Urinary bladder (tissue), 4 donors: Measurements from ENCODE around the gene ZDHHC11B. TPM values are rescaled to one million over a fixed set of nuclear protein-coding genes. Genes with fewer than 3 reads are reported as not detected.
"Not testable (repeated sequence)": the region's sequence is repeated elsewhere in the genome, so short reads cannot be mapped to it uniquely, and the experiment has no call there.

Experiments
- DNase-seq: peaks from one replicate; pipeline ENCODE4 v3.0.0-alpha.2; 2015; ENCODE audit errors: extremely low spot score
- H3K27ac ChIP-seq: one replicate; pipeline ENCODE4 v1.5.1; 2013; ENCODE audit warnings: low read depth, mild to moderate bottlenecking, moderate library complexity
- H3K36me3 ChIP-seq: one replicate; pipeline ENCODE4 v1.6.1; 2013; ENCODE audit warnings: mild to moderate bottlenecking, moderate library complexity; ENCODE audit not compliant: insufficient read depth
- H3K4me1 ChIP-seq: one replicate; pipeline ENCODE4 v1.6.1; 2013; ENCODE audit warnings: mild to moderate bottlenecking, moderate library complexity; ENCODE audit not compliant: insufficient read depth
- H3K4me3 ChIP-seq: one replicate; pipeline ENCODE4 v1.5.1; 2013; ENCODE audit warnings: low read depth, low read length
- WGBS: extraction: QIAGEN DNeasy Blood & Tissue Kit; methylation state at CpG from one replicate; pipeline ENCODE4 v1.1.7; 2013; 5-methylcytosine and 5-hydroxymethylcytosine counted together
- polyA plus RNA-seq: library from polyadenylated mRNA; stranded (reverse); fragments of 200-250 nt; gene quantifications from one replicate; pipeline ENCODE4 v1.2.3, GENCODE V29; 2013
- total RNA-seq: library from RNA; depleted of rRNA; stranded (reverse); fragments of >200 nt; gene quantifications from one replicate; pipeline ENCODE4 v1.2.3, GENCODE V29; 2014
- donor health status: healthy with polysubstance abuse.
- donor health status: healthy.

The ZDHHC11B gene
- total and polyA plus RNA-seq, 2 donors = 1.4 to 5.8 TPM

DNA sequence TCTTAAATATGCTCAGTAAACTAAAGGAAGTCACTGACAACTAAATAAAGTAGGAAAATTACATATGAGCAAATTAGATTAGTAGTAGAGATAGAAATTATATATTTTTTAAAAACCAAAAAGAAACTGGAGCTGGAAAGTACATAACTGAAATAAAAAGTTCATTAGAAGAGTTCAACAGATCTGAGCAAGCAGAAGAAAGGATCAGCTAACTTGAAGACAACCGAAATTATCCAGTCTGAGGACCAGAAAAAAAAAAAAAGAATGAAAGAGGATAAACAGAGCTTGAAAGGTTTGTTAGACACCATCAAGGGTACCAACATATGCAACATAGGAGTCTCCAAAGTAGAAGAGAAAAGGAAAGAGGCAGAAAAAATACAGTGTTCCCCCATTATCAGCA is 65.2 kb downstream of the ZDHHC11B start:
- not testable (repeated sequence) for H3K4me3 ChIP-seq, H3K4me1 ChIP-seq, H3K36me3 ChIP-seq, DNase-seq, H3K27ac ChIP-seq
- WGBS = 83% methylated on average over 1 of the region's 1 CpG

DNA sequence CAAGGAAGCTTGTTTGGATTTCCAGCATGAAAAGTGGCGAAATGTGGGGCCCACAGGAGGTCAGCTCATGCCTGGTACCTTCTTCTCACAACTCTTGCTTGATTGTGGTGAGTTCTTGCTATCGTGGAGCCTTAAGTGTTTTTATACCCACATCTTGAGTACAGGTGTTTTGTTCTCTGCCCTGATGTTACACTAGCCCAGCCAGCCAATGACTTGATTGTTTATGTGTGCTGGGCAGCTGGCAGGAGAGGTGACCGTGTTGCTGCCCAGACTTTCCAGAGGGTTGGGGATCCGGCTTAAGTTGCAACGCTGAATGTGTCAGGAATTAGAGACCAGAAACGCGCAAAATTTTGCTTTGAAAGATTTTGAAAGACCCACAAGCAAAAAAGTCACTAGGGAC is 67.4 kb downstream of the ZDHHC11B start:
- no peak for DNase-seq
- Histone ChIP-seq H3K4me3 (no peak overlapping the region), H3K27ac (no peak overlapping the region), H3K4me1 (no peaks in the 10 kb centered on the region), H3K36me3 (no peaks in the 10 kb centered on the region)
- WGBS = 66% methylated on average over 7 of the region's 7 CpGs

DNA sequence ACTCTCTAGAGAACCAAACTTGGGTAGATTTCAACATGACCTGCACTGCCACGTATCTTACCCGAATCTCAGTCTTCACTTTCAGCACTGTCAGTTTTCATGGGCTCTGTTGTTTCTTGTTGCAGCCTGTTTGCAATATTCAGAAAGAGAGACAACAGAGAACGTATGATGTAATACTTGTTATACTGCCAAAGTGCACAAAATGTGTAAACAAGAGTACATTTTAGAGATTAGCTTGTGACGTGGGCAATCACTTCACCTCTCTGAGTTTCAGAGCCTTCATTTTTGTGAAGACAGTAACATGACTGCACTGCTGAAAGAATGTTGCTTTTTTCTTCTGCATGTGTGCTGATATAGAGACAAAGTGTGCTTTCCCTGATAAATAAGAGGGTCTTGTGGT is 67.8 kb downstream of the ZDHHC11B start:
- not testable (repeated sequence) for H3K27ac ChIP-seq, H3K36me3 ChIP-seq, H3K4me1 ChIP-seq, DNase-seq, H3K4me3 ChIP-seq
- WGBS = 46% methylated on average over 4 of the region's 4 CpGs

DNA sequence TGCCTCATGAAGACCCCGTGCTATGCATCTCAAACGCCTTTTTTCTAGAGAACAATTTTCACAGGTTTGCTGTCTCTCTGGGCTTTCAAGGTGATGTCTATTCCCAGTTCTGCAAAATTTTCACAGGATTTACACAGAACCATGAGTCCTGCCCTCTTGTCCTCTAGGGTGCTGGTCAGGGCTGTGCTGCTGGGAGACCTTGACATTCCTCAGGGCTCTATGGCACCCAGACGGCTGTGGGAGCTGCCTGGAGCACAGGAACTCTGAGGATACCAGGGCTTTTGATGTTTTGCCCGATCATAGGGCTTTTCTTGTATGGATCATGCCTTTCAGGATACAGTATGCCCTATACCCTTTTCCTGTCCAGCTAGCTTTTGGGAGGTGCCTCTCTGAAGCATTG is 68.9 kb downstream of the ZDHHC11B start:
- not testable (repeated sequence) for H3K27ac ChIP-seq, H3K36me3 ChIP-seq, H3K4me3 ChIP-seq, DNase-seq, H3K4me1 ChIP-seq
- WGBS = 91% methylated on average over 4 of the region's 4 CpGs

DNA sequence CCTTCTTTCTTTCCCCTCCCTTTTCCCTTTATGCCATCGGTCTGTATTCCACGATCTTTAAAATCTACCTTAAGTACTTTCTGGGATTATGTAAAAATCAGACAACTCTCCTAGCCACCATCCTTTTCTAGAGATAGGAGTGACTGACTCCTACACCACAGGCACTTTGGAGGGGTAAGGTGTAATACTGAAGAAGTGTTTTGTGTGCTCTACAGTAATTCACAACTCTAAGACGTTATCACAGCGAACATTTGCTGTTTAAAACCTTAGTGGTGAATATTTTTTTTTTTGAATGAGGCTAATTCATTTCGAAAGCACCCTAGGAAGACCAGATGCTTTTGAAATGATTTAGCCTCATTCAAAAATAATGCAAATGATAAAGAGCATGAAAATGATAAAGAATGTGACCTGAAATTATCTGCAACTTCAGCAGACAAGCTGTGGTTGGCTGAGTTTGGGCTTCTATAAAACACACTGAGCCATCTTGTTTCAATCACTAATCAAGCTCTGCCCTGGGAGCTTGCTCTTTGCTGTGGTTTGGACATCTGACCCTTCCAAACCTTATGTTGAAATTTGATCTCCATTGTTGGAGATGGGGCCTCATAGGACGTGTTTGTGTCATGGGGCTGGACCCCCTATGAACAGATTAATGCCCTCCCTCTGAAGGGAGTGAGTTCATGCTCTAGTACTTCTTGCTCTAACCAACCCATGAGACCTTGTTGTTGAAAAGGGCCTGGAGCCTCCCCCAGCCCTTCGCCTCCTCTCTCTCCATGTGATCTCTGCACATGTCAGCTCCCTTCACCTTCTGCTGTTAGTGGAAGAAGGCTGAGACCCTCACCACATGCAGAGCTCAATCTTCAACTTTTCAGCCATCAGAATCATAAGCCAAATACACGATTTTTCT is 70.1 kb downstream of the ZDHHC11B start:
- H3K27ac ChIP-seq, H3K4me1 ChIP-seq, H3K4me3 ChIP-seq, H3K36me3 ChIP-seq, DNase-seq: not testable (repeated sequence)
- 69% methylated on average over 8 of the region's 8 CpGs for WGBS

DNA sequence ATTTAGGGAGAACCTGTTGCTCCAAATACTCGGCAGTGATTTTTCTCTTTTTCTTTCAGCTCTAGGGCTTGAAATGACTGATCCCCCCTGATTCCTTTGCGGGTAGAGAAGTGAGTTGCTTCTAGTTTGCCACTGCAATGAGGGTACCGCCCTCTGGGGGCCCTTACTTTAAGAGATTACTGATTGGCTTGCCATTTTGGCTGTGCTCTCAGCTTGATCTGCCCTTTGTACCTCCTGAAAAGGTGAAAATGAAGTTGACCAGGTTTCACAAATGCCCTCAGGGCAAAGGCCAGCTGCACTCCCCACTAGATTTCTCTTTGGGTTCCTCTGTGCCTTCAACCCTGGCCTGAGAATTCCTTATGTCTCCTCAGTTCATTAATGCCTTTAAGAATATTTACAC is 70.8 kb downstream of the ZDHHC11B start:
- H3K4me1 ChIP-seq, DNase-seq, H3K4me3 ChIP-seq, H3K27ac ChIP-seq, H3K36me3 ChIP-seq: not testable (repeated sequence)
- WGBS = 47% methylated on average over 2 of the region's 3 CpGs

DNA sequence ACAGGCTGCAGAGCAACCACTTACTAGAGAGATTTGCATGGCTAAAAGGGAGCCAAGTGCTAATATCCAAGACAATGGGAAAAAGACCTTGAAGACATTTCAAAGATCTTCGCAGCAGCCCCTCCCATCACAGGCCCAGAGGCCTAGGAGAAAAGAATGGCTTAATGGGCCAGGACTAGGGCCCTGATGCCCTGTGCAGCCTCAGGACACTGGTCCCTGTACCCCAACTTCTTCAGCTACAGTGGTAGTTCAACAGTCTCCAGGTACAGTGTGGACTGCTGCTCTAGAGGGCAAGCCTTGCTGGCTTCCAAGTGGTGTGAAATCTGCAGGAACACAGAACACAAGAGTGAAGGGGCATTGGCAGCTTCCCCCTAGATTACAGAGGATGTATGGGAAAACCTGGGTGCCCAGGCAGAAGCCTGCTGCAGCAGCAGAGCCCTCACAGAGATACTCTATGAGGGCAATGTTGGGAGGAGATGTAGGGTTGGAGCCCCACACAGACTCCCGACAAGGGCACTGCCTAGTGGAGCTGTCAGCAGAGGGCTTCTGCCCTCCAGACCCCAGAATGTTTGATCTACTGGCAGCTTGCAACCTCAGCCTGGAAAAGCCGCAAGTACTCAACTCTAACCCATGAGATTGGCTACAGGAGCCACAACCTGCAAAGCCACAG is 75.5 kb downstream of the ZDHHC11B start:
- not testable (repeated sequence) for H3K4me3 ChIP-seq, DNase-seq, H3K27ac ChIP-seq

DNA sequence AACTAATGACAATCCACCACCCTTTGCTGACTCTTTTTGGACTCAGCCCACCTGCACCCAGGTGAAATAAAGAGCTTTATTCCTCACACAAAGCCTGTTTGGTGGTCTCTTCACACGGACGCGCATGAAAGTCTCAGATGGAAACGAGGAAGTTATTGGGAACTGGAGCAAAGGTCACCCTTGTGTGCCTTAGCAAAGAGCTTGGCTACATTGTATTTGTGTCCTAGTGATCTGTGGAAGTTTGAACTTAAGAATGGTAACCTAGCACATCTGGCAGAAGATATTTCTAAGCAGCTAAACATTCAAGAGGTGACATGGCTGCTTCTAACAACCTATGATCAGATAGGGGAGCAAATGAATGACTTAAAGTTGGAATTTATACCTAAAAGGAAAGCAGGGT is 76.2 kb downstream of the ZDHHC11B start:
- H3K27ac ChIP-seq, H3K4me1 ChIP-seq, DNase-seq, H3K36me3 ChIP-seq, H3K4me3 ChIP-seq: not testable (repeated sequence)
- WGBS = 91% methylated on average over 4 of the region's 4 CpGs

More for the DNA sequence above, 75.5 kb downstream of the ZDHHC11B start:
- H3K4me1 ChIP-seq, H3K36me3 ChIP-seq: not testable (repeated sequence)
- WGBS = 96% methylated on average over 3 of the region's 3 CpGs

DNA sequence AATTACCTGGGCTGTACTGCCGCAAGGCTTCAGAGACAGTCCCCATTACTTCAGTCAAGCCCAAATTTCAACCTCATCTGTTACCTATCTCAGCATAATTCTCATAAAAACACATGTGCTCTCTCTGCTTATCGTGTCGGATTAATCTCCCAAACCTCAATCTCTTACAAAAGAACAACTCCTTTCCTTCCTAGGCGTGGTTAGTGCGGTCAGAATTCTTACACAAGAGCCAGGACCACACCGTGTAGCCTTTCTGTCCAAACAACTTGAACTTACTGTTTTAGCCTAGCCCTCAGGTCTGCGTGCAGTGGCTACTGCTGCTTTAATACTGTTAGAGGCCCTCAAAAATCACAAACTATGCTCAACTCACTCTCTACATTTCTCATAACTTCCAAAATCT is 78.4 kb downstream of the ZDHHC11B start:
- H3K36me3 ChIP-seq, H3K4me1 ChIP-seq: not testable (repeated sequence)
- WGBS = 74% methylated on average over 7 of the region's 7 CpGs

DNA sequence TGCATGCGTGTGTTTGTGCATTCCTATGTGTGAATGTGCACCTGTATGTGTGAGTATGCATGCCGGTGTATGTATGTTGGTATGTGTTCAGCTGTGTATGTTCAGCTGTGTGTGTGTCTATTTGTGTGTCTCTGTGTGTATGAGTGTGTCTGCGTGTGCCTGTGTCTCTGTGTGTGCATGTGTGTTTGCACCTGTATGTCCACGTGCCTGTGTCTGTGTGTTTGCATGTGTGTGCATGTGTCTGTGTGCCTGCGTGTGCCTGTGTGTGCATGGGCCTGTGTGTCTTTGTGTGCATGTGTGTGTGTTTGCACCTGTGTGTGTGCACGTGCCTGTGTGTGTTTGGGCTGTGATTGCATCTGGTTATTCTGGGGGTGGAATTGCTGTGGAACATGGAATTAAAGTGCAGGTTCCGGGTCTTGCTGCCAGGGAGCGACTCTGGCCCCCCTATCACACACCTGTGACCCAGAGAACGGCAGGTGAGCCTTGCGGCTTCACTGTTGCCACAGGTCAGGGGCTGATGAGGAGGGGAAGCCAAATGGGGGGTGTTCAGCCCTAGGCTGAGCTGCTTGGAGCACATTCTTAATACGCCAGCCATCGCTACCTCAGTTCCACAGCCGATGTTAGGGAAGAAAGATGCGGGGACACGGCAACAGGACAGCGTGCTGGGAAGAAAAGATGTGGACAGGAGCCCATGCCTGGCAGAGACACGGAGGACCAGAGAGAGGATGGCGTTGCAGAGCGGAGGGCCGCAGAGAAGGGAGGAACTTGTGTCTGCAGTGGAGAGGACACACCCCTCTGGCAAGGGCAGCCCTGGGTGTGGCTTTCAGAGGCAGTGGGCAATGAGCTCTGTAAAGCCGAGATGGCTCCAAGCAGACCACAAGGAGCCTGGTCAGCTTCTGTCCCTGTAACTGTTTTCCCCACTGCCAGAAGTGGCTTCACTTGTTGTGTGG is 87.5 kb downstream of the ZDHHC11B start:
- not testable (repeated sequence) for H3K27ac ChIP-seq, DNase-seq, H3K4me1 ChIP-seq, H3K4me3 ChIP-seq, H3K36me3 ChIP-seq
- 82% methylated on average over 20 of the region's 21 CpGs for WGBS

More for the DNA sequence above, 78.4 kb downstream of the ZDHHC11B start:
- not testable (repeated sequence) for H3K4me3 ChIP-seq, H3K27ac ChIP-seq, DNase-seq

DNA sequence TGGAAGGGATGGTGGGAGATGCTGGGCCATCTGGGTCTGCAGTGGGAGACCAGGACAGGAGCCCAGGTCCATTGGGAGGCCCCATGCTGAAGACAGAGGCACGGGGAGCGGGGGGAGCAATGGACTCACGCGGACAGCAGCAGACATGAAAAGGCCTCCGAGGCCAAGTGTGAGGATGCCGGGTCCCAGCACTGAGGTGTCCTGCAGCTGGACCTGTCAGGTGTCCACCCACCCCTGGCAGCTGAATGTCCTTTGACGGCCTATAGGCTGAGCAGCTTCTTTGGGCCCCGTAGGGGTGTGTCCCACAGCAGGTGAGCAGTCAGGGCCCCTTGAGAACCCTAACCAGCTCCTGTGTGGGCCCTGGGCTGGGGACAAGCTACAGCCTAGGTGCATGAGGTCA is 88.3 kb downstream of the ZDHHC11B start:
- H3K36me3 ChIP-seq, DNase-seq, H3K27ac ChIP-seq, H3K4me3 ChIP-seq, H3K4me1 ChIP-seq: not testable (repeated sequence)
- WGBS = 91% methylated on average over 8 of the region's 8 CpGs

DNA sequence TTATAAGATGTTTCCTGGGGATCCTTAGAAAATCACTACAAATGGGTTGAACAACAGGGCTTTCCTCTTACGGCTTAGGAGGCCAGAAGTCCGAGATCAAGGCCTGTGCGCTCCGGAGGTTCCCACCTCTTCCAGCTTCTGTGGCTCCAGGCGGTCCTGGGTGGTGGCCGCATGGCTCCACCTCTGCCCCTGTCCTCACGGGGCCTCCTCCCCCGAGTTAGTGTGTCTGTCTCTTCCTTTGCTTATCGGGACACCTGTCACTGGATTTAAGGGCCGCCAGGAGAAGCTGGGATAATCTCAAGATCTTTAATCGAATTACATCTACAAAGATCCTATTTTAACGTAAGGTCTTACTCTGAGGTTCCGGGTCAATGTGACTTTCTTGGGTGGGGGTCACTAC is 89.1 kb downstream of the ZDHHC11B start:
- DNase-seq = not testable (repeated sequence)

DNA sequence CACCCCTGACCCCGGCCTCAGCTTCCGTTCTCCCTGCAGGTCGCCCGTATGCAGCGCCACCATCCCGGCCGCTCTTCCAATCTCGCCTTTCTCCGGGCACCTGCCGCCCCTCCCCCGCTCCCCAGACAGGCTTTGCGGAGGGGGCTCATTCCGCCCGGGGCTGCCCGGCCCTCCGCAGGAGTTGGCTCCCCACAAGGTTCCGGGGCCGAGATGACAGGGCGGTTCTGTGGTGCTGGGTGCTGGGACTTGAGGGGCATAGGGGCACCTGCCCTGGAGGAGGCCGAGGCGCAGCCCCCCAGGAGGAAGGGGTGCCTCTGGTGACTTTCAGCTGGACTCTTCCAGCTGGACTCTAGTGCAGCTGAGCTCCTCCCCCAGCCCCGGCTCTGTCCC is 90.5 kb downstream of the ZDHHC11B start:
- WGBS = 5% methylated on average over 15 of the region's 22 CpGs
- not testable (repeated sequence) for H3K4me1 ChIP-seq, DNase-seq, H3K36me3 ChIP-seq, H3K27ac ChIP-seq
- H3K4me3 ChIP-seq = peak overlapping the region; percentile 68

More for the DNA sequence above, 89.1 kb downstream of the ZDHHC11B start:
- H3K4me1 ChIP-seq, H3K4me3 ChIP-seq, H3K36me3 ChIP-seq, H3K27ac ChIP-seq: not testable (repeated sequence)
- WGBS = 93% methylated on average over 9 of the region's 13 CpGs
